Fibroblast of lung (primary cell): Measurements from ENCODE around the gene ARHGEF12. TPM values are rescaled to one million over a fixed set of nuclear protein-coding genes. Genes with fewer than 3 reads are reported as not detected.
"Not testable (repeated sequence)": the region's sequence is repeated elsewhere in the genome, so short reads cannot be mapped to it uniquely, and the experiment has no call there.

Experiments
- DNase-seq, 2 donors: peaks; one replicate each; pipeline versions ENCODE4 v3.0.0 to v3.0.0-alpha.2; 2010; ENCODE audit warnings: low read depth in 2 of 2
- H2AFZ ChIP-seq: 2 replicates; pipeline ENCODE4 v1.5.1; 2012; ENCODE audit warnings: low read length, control low read depth, inconsistent platforms
- H3K27ac ChIP-seq: 2 replicates; pipeline ENCODE4 v1.5.1; 2011; ENCODE audit warnings: low read length, control low read depth; ENCODE audit not compliant: insufficient read depth
- H3K27me3 ChIP-seq: 2 replicates; pipeline ENCODE4 v1.5.1; 2011; ENCODE audit warnings: mild to moderate bottlenecking, low read length; ENCODE audit not compliant: control insufficient read depth, insufficient read depth
- H3K36me3 ChIP-seq: 2 replicates; pipeline ENCODE4 v1.5.1; 2011; ENCODE audit warnings: low read length; ENCODE audit not compliant: control insufficient read depth, insufficient read depth
- H3K4me1 ChIP-seq: 2 replicates; pipeline ENCODE4 v1.5.1; 2011; ENCODE audit warnings: low read length; ENCODE audit not compliant: control insufficient read depth, insufficient read depth; ENCODE audit errors: extremely low read depth
- H3K4me2 ChIP-seq: 2 replicates; pipeline ENCODE4 v1.5.1; 2011; ENCODE audit warnings: low read length, control low read depth; ENCODE audit not compliant: insufficient read depth; ENCODE audit errors: extremely low read depth
- H3K4me3 ChIP-seq, 4 experiments: fragments of 200-600 bp in 1 of 4; sonication (generic) in 1 of 4; replicated peaks in 1 of 4; 2 replicates each; pipeline ENCODE4 v1.5.1; 2011 to 2016; ENCODE audit warnings: low read length in 4 of 4, low read depth in 3 of 4, mild to moderate bottlenecking in 3 of 4, control low read depth in 2 of 4, inconsistent platforms in 1 of 4, mixed read lengths in 1 of 4; ENCODE audit not compliant: insufficient read depth in 1 of 4; ENCODE audit errors: control extremely low read depth in 1 of 4
- H3K79me2 ChIP-seq: 2 replicates; pipeline ENCODE4 v1.5.1; 2012; ENCODE audit warnings: mild to moderate bottlenecking, low read length, inconsistent platforms; ENCODE audit not compliant: control insufficient read depth, insufficient read depth
- H3K9ac ChIP-seq: 2 replicates; pipeline ENCODE4 v1.5.1; 2011; ENCODE audit warnings: mild to moderate bottlenecking, low read length, control low read depth; ENCODE audit not compliant: insufficient read depth
- H3K9me3 ChIP-seq: 2 replicates; pipeline ENCODE4 v1.5.1; 2012; ENCODE audit warnings: low read depth, low read length; ENCODE audit not compliant: control insufficient read depth, insufficient read depth
- H4K20me1 ChIP-seq: 2 replicates; pipeline ENCODE4 v1.5.1; 2011; ENCODE audit warnings: low read length; ENCODE audit not compliant: control insufficient read depth, insufficient read depth; ENCODE audit errors: extremely low read depth
- EZH2 ChIP-seq: IDR thresholded peaks from 2 replicates; pipeline ENCODE4 v1.5.1; 2012; ENCODE audit warnings: low read length, control low read depth, mild to moderate bottlenecking; ENCODE audit errors: missing control alignments
- polyA plus RNA-seq, 2 donors: library from polyadenylated mRNA; depleted of rRNA in 1 of 2; stranded (reverse) in 1 of 2; unstranded in 1 of 2; fragments of >200 nt; gene quantifications; 2 replicates each; pipeline ENCODE4 v1.2.1, GENCODE V29; 2011 to 2012; ENCODE audit warnings: missing spikeins in 1 of 2
- total RNA-seq: library from RNA; depleted of rRNA; stranded (reverse); fragments of >200 nt; gene quantifications from 2 replicates; pipeline ENCODE4 v1.2.1, GENCODE V29; 2014
- TF ChIP-seq, protein P1 (sequence below), 2 donors: IDR thresholded peaks in 1 of 2; conservative IDR thresholded peaks in 1 of 2; 1 replicate in 1 of 2; 2 replicates in 1 of 2; pipeline ENCODE4 v1.5.1; 2011 to 2012; ENCODE audit warnings: low read length in 2 of 2, control low read depth in 1 of 2, inconsistent platforms in 1 of 2, low read depth in 1 of 2, mild to moderate bottlenecking in 1 of 2

ARHGEF12 gene
- total and polyA plus RNA-seq, 2 donors (not counting 1 experiment from before 2014, with no cell fraction given), result 63.1 to 141 TPM

DNA sequence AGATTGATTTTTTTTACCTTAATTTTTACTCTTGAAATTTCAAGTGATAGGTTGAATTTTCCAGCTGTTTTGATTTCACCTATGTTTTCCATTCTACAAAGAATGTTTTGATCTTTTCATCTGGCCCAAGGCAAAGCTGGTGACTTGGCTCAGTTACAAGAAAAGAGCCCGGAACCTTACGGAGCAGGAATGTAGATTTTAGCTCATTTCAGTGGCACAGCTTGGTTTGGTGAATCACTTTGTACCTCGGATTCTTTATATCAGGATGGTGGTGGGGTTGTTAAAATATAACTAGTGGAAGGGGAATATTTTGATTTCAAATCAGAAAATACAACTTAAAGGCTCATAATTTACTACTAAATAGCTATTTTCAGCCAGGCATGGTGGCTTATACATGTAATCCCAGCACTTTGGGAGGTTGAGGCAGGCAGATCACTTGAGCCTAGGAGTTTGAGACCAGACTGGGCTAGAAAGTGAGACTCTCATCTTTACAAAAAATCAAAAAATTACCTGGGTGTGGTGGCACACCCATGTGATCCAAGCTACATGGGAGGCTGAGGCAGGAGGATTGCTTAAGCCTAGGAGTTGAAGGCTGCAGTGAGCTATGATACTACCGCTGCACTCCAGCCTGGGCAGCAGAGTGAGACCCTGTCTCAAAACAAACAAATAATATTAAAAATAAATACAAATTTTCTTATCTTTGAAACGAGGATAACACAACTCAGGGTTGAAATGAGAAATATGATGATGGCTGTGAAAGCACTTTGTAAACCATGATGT is 166.0 kb downstream of the ARHGEF12 start:
- Histone ChIP-seq H3K27me3 (peaks cover 3% of the 10 kb centered on the region), H3K4me2 (no peak overlapping the region), H2AFZ (no peak overlapping the region), H4K20me1 (no peaks in the 10 kb centered on the region), H3K4me3 (no peak overlapping the region), H3K4me1 (no peaks in the 10 kb centered on the region), H3K36me3 (no peaks in the 10 kb centered on the region), H3K9me3 (no peaks in the 10 kb centered on the region), H3K27ac (no peak overlapping the region), H3K9ac (no peak overlapping the region), H3K79me2 (no peaks in the 10 kb centered on the region)
- no peak for DNase-seq
- no peak for TF ChIP-seq EZH2
- TF ChIP-seq, protein P1, sequence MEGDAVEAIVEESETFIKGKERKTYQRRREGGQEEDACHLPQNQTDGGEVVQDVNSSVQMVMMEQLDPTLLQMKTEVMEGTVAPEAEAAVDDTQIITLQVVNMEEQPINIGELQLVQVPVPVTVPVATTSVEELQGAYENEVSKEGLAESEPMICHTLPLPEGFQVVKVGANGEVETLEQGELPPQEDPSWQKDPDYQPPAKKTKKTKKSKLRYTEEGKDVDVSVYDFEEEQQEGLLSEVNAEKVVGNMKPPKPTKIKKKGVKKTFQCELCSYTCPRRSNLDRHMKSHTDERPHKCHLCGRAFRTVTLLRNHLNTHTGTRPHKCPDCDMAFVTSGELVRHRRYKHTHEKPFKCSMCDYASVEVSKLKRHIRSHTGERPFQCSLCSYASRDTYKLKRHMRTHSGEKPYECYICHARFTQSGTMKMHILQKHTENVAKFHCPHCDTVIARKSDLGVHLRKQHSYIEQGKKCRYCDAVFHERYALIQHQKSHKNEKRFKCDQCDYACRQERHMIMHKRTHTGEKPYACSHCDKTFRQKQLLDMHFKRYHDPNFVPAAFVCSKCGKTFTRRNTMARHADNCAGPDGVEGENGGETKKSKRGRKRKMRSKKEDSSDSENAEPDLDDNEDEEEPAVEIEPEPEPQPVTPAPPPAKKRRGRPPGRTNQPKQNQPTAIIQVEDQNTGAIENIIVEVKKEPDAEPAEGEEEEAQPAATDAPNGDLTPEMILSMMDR (conservative IDR thresholded peaks at IDR 0.05 in 1 of 2, IDR thresholded peaks at IDR 0.05 in 1 of 2; ENCODE audit: low read depth in 1 of 2, low read length in 2 of 2), result no peak

DNA sequence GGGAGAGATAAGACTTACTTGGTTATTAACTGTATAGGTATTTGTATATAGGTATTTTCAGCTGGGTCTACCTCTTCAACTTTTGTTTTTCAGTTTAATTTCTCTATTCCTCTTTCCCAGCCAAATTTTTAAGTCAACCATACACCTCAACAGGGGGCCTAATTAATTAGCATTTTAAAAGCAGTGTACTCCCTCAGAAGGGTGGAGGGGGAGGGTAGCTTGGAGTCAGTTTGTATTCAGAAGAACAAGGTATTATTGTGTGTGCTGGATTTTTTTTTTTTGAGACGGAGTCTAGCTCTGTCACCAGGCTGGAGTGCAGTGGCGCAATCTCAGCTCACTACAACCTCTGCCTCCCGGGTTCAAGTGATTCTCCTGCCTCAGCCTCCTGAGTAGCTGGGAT is 167.3 kb downstream of the ARHGEF12 start:
- not testable (repeated sequence) for H3K4me1 ChIP-seq, H3K9ac ChIP-seq, H3K27me3 ChIP-seq, H2AFZ ChIP-seq, DNase-seq, H3K4me3 ChIP-seq, H3K27ac ChIP-seq, H3K9me3 ChIP-seq, H3K4me2 ChIP-seq, H3K79me2 ChIP-seq, H3K36me3 ChIP-seq, H4K20me1 ChIP-seq

DNA sequence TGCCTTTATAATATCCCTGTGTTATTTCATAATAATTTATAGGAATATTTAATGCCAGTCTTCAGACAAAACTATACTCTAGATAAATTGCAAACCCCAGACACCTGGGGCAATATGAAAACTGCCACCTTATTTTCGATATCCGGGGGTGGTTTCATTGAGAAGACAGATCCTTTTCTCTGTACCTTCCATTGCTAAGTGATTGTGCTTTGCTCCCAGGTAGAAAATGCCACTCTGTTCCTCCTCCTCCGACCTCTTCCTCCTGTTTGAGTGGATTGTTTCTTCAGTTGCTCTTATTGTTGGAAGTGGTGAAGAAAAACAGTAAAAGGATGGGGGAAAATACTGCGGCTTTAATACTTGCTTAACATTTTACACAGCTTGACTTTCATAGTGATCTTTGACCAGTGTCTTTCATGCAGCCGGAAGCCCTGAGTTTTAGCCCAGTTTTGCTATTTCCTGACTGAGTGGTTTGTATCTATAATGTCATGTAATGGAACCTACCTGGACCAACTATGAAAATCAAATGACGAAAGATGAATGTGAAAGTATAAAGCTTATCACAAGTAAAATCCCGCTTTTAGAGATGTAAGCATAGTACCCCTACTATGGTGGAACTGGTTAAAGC is 169.7 kb downstream of the ARHGEF12 start:
- no peaks in the 10 kb centered on the region for H3K9me3 ChIP-seq
- peaks cover 2% of the 10 kb centered on the region for H4K20me1 ChIP-seq
- H3K4me3 ChIP-seq, result no peak overlapping the region
- H3K79me2 ChIP-seq, result no peaks in the 10 kb centered on the region
- no peak overlapping the region for H3K9ac ChIP-seq
- no peak overlapping the region for H3K4me2 ChIP-seq
- H2AFZ ChIP-seq, result no peak overlapping the region
- H3K27ac ChIP-seq, result no peak overlapping the region
- no peaks in the 10 kb centered on the region for H3K36me3 ChIP-seq
- peaks cover 3% of the 10 kb centered on the region for H3K27me3 ChIP-seq
- TF ChIP-seq, protein P1 (conservative IDR thresholded peaks at IDR 0.05 in 1 of 2, IDR thresholded peaks at IDR 0.05 in 1 of 2; ENCODE audit: low read depth in 1 of 2, low read length in 2 of 2), result no peak
- no peak for TF ChIP-seq EZH2
- no peak for DNase-seq
- no peaks in the 10 kb centered on the region for H3K4me1 ChIP-seq
